Omental fat pad (tissue), 4 donors: ENCODE results near the gene VDR. TPM values are rescaled to one million over a fixed set of nuclear protein-coding genes. Genes with fewer than 3 reads are reported as not detected.

ENCODE experiments used
- ATAC-seq: fragments of 150-250 bp; one replicate; pipeline ENCODE4 v1.9.1; 2016; ENCODE audit warnings: mild to moderate bottlenecking, moderate library complexity; ENCODE audit not compliant: low FRiP score
- DNase-seq: peaks from one replicate; pipeline ENCODE4 v3.0.0-alpha.2; 2019; ENCODE audit warnings: low spot score
- total RNA-seq, 4 donors: library from RNA; depleted of rRNA; stranded (reverse); fragments of >200 nt; gene quantifications; one replicate each; pipeline ENCODE4 v1.1.0, GENCODE V29; 2016
- TF ChIP-seq, protein P1 (sequence below), 3 donors: fragments of 450-650 bp; IDR thresholded peaks; one replicate each; pipeline ENCODE4 v1.5.1; 2016 to 2017; ENCODE audit warnings: antibody characterized with exemption in 3 of 3, mild to moderate bottlenecking in 3 of 3, moderate library complexity in 2 of 3

Gene VDR
- total RNA-seq, 4 donors from 2014 or later: 2.8 to 10.0 (median 6.3) TPM

GRCh38 chr12:47896022-47896421, 8.8 kb downstream of the VDR start:
- TF ChIP-seq, protein P1, sequence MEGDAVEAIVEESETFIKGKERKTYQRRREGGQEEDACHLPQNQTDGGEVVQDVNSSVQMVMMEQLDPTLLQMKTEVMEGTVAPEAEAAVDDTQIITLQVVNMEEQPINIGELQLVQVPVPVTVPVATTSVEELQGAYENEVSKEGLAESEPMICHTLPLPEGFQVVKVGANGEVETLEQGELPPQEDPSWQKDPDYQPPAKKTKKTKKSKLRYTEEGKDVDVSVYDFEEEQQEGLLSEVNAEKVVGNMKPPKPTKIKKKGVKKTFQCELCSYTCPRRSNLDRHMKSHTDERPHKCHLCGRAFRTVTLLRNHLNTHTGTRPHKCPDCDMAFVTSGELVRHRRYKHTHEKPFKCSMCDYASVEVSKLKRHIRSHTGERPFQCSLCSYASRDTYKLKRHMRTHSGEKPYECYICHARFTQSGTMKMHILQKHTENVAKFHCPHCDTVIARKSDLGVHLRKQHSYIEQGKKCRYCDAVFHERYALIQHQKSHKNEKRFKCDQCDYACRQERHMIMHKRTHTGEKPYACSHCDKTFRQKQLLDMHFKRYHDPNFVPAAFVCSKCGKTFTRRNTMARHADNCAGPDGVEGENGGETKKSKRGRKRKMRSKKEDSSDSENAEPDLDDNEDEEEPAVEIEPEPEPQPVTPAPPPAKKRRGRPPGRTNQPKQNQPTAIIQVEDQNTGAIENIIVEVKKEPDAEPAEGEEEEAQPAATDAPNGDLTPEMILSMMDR (IDR thresholded peaks at IDR 0.05): no peak
- ATAC-seq (no peak), DNase-seq (no peak)

- DNase-seq (no peak), ATAC-seq (no peak)
- TF ChIP-seq, protein P1 (IDR thresholded peaks at IDR 0.05): no peak
Observed at GRCh38 chr12:47894652-47895051, 10.1 kb downstream of the VDR start.

GRCh38 chr12:47894068-47894467, 10.7 kb downstream of the VDR start:
- ATAC-seq (no peak), DNase-seq (no peak)
- TF ChIP-seq, protein P1 (IDR thresholded peaks at IDR 0.05): no peak

DNA sequence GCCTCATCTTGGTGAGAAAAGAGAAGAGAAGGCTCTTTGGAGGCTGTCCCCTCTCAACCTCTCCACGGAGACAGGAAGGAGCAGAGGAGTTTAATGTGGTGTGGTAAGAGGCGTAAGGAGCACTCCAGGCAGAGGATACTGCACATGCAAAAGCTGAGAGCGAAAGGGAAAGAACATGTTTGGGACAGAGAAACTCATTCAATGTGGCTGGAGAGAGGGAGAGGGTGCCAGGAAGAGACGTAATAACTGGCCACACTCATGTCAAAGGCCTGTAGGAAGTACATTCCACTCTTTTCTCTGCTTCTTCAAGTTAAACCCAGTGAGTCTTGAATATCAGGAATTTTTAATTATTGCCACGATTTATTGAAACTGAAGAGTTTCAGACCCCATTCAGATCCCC, 12.0 kb downstream of the VDR start:
- ATAC-seq (no peak), DNase-seq (no peak)
- TF ChIP-seq, protein P1 (IDR thresholded peaks at IDR 0.05): no peak

DNA sequence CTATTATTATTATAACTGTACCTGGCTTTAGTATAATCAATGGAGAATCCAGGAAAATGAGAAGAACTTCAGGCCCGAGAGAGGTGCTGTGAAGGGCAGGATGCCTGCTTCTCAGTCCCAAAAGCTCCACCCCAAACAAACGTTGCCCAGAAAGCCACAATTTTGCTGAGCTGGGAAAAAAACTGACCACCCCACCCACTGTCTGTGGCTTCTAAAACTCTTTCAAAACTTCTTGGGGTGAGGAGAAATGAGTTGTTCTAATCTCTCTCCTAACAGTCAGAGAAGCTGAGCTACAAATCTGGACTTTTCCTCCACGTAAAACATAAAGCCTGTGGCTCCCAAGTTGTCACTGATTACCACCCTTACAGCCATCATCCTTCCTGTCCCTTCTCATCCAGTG, 13.4 kb downstream of the VDR start:
- ATAC-seq (no peak), DNase-seq (no peak)
- TF ChIP-seq, protein P1 (IDR thresholded peaks at IDR 0.05): no peak

DNA sequence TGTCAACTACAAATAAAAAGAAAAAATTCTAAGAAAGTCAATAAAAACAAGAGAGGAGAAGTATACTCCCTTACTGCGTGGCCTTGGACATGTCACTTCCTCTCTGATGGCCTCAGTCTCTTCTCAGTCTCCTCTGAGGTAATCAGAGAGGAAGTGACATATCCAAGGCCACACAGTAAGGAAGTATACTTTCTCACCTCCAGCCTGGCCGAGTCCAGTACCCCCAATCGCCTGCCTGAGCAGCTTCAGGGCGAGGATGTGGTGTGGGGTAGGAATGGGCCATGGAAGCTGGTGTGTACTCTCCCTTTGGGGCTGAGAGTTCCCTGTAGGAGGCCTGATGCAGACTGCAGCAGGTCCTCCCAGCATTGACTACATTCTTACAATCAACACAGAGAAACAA, 15.8 kb downstream of the VDR start:
- ATAC-seq (no peak), DNase-seq (no peak)
- TF ChIP-seq, protein P1 (IDR thresholded peaks at IDR 0.05): no peak

DNA sequence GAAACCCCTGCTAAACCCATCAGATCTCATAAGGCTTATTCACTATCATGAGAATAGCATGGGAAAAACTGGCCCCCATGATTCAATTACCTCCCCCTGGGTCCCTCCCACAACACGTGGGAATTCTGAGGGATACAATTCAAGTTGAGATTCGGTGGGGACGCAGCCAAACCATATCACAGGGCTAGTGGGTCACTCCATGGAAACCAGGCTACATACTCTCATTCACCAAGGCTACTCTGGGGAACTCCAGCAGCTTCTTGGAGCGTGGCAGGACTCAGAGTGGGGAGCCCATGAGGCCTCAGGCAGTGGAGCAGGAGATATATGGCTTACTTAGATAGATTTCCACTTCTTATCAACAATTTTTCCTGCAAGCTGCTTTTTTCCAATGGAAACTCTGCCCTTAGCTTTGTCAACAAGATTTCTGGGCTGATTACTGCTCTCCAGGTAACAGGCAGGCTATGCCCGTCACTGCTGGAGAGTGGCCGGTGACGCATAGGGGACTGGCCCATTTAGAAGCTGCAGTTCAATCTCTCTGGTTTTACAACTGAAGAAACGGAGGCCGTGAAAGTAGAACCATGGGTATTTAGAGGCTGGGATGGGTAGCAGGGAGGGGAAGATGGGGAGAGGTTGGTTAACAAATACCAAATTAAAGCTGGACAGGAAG, 16.5 kb downstream of the VDR start:
- ATAC-seq: no peak
- TF ChIP-seq, protein P1 (IDR thresholded peaks at IDR 0.05): no peak
- DNase-seq: no peak
